ENCODE results near the gene TMPRSS5.
"Not testable (repeated sequence)": the region's sequence is repeated elsewhere in the genome, so short reads cannot be mapped to it uniquely, and the experiment has no call there.

TMPRSS5 gene

DNA sequence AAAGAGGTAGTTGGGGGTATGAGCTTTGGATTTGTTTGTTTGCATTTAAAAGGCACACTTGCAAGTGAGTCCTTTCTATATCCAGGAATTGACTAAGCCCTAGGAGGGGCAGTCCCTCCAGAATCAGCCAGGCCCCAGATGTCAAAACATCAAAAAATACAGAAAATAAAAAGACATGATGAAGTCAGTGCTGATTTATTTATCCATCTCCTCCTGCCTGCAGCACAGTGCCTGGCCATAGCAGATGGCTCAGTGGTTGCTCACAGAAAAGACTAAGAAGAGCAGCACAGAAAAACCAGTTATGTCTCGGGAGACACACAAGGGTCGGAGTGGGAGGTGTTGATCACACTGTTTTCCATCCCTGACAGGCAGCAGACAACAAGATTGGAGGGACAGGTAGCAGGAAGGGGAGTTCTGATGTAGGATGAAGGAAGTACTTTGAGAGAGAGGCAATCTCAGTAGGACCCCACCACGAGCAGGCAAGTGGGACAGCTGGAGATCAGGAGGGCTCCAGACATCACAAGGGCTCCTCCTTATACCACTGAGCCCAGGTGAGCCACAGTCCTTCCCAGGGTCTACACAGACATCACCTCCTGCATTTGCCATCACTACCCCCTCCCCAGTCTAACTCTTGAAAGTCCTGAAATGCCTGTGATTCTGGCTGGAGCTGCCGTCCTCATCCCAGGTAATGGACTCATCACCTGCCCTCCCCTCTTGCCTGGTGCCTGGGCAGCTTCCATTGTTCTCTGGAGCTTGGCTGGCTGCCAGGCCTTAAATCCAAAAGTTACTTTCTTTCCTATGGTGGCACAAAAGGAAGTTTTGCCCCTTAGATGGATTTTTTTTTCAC lies 32.3 kb downstream of the TMPRSS5 start:
- H3K4me3 ChIP-seq (ENCODE audit: low read depth, low read length): no peak overlapping the region
- TF ChIP-seq, protein P1, sequence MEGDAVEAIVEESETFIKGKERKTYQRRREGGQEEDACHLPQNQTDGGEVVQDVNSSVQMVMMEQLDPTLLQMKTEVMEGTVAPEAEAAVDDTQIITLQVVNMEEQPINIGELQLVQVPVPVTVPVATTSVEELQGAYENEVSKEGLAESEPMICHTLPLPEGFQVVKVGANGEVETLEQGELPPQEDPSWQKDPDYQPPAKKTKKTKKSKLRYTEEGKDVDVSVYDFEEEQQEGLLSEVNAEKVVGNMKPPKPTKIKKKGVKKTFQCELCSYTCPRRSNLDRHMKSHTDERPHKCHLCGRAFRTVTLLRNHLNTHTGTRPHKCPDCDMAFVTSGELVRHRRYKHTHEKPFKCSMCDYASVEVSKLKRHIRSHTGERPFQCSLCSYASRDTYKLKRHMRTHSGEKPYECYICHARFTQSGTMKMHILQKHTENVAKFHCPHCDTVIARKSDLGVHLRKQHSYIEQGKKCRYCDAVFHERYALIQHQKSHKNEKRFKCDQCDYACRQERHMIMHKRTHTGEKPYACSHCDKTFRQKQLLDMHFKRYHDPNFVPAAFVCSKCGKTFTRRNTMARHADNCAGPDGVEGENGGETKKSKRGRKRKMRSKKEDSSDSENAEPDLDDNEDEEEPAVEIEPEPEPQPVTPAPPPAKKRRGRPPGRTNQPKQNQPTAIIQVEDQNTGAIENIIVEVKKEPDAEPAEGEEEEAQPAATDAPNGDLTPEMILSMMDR (IDR thresholded peaks at IDR 0.05; ENCODE audit: low read depth, low read length, missing control alignments): no peak
- DNase-seq (ENCODE audit: low read depth): no peak
- in situ Hi-C loops (cut with HindIII; ENCODE audit: low sequenced_read_pairs): no loop called here

DNA sequence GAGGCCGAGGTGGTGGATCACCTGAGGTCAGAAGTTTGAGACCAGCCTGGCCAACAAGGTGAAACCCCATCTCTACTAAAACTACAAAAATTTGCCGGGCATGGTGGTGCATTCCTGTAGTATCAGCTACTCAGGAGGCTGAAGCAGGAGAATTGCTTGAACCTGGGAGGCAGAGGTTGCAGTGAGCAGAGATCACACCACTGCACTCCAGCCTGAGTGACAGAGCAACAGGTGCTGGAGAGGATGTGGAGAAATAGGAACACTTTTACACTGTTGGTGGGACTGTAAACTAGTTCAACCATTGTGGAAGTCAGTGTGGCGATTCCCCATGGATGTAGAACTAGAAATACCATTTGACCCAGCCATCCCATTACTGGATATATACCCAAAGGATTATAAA lies 34.2 kb downstream of the TMPRSS5 start:
- H3K4me3 ChIP-seq (ENCODE audit: low read depth, low read length); in situ Hi-C loops (cut with HindIII; ENCODE audit: low sequenced_read_pairs): not testable (repeated sequence)

DNA sequence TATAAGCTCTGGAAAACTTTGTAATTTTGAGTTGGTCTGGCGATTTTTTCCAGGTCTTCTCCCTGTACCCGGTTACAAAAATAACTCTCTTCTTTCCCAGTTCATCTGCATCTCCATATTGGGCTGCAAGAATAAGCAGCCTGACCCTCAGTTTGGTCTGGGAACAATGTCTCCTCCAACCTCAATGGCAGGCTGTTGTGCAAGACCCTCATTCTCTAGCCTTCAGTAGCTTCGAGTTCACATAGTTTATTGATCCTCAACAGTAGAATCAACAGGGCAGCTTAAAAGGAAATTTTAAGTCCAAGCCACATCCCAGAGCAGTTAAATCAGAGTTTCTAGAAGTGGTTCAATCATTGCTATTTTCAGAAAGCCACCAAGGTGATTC lies 35.3 kb downstream of the TMPRSS5 start:
- in situ Hi-C loops (cut with HindIII; ENCODE audit: low sequenced_read_pairs): no loop called here
- DNase-seq (ENCODE audit: low read depth): no peak

More for the DNA sequence above, 34.2 kb downstream of the TMPRSS5 start:
- not testable (repeated sequence) for DNase-seq (ENCODE audit: low read depth)

DNA sequence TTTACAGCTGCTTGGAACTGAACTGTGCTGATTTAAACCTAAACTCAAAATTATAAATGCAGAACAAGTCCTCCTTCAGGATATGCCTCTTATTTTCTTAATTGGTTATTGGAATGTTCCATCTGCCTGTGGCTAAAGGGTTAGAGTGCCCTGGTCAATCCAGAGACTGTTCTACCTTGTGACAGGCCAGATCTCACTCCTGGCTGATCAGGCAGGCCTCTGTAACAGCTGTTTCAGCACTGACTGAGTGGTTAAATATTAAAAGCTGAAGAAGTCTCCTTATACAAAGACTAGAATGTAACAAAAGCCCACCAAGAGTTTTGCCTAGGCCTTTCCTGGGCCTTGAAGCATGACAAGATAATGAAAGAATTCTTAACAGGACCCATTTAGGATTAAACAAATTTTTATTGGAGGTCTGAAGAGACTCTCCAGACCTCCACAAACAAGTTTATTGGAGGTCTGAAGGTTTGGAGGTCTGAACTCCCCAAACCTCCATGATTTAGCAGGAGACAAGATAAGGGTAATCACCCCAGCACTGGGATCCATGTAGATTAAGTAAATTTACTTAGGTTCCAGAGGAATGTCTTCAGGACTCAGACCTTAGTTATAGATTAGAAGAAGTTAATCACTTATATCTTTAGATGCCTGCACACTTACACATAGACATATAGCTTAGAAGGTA lies 35.8 kb downstream of the TMPRSS5 start:
- TF ChIP-seq, protein P1 (IDR thresholded peaks at IDR 0.05; ENCODE audit: low read depth, low read length, missing control alignments): no peak
- H3K4me3 ChIP-seq (ENCODE audit: low read depth, low read length): no peak overlapping the region
- DNase-seq (ENCODE audit: low read depth): no peak
- in situ Hi-C loops (cut with HindIII; ENCODE audit: low sequenced_read_pairs): no loop called here

More for the DNA sequence above, 35.3 kb downstream of the TMPRSS5 start:
- no peak overlapping the region for H3K4me3 ChIP-seq (ENCODE audit: low read depth, low read length)
- TF ChIP-seq, protein P1 (IDR thresholded peaks at IDR 0.05; ENCODE audit: low read depth, low read length, missing control alignments): no peak

DNA sequence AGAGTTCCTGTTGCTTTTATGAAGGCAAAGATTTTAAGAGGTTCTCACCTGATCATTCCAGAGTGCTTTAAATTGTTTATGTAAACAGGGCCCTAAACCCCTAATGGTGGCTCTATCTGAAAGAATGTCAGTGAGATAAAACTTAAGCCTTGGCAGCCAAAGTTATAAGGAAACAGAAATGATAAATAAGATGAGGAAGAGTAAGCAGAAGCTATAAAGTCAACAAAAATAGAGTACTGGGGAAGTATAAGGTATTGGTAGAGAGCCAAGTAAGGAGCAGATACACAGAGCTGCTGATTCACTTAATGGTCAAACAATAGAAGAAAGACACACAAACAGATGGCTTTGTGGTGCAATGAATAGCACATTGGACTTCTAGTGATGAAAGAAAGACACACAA lies 37.9 kb downstream of the TMPRSS5 start:
- in situ Hi-C loops (cut with HindIII; ENCODE audit: low sequenced_read_pairs): no loop called here
- no peak for DNase-seq (ENCODE audit: low read depth)
- no peak overlapping the region for H3K4me3 ChIP-seq (ENCODE audit: low read depth, low read length)
- TF ChIP-seq, protein P1 (IDR thresholded peaks at IDR 0.05; ENCODE audit: low read depth, low read length, missing control alignments): no peak

DNA sequence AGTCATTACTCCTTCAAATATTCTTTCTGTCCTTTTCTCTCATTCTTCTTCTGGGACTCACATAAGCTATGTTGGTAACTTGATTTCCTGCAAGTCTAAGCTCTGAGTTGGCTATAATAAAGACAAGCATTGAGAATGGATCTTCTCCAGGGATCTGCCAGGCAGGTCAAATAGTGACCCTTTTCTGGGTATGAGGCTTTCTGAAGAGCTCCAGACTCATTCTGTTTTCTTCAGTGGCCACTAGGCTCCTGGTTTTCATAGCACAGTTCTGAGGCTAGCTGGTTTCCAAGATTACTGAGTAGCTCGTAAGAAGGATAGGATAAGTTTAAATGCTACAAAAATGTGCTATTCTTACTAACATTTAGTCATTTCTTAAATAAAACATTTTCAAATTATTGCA lies 38.3 kb downstream of the TMPRSS5 start:
- no peak for DNase-seq (ENCODE audit: low read depth)
- H3K4me3 ChIP-seq (ENCODE audit: low read depth, low read length): no peak overlapping the region
- in situ Hi-C loops (cut with HindIII; ENCODE audit: low sequenced_read_pairs): no loop called here
- TF ChIP-seq, protein P1 (IDR thresholded peaks at IDR 0.05; ENCODE audit: low read depth, low read length, missing control alignments): no peak

DNA sequence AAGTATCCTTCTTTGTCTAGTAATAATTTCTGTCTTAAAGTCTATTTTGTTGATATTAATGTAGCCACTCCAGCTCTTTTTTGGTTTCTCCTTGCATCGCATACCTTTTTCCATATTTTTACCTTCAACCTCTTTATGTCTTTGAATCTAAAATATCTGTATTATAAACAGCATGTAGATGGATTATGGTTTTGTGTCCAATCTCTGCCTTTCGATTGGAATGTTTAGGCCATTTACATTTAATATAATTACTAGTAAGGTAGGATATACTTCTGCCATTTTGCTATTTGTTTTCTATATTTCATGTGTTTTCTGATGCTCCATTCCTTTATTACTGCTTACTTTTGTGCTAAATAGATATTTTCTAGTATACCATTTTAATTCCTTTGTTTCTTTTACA lies 39.5 kb downstream of the TMPRSS5 start:
- H3K4me3 ChIP-seq (ENCODE audit: low read depth, low read length): no peak overlapping the region
- no peak for DNase-seq (ENCODE audit: low read depth)
- in situ Hi-C loops (cut with HindIII; ENCODE audit: low sequenced_read_pairs): no loop called here
- TF ChIP-seq, protein P1 (IDR thresholded peaks at IDR 0.05; ENCODE audit: low read depth, low read length, missing control alignments): no peak

Measured in astrocyte of the cerebellum (primary cell).